Liver (tissue), 9 donors: ENCODE measurements around the gene BMP6. TPM values are rescaled to one million over a fixed set of nuclear protein-coding genes. Genes with fewer than 3 reads are reported as not detected.

Experiments used
- DNase-seq: peaks from one replicate; pipeline ENCODE4 v3.0.0-alpha.2; 2017; ENCODE audit warnings: low spot score
- H3K27ac ChIP-seq, 2 donors: one replicate each; pipeline ENCODE4 v1.7.0; 2013; ENCODE audit warnings: inconsistent platforms in 2 of 2, low read length in 2 of 2, control low read depth in 1 of 2, low read depth in 1 of 2, mild to moderate bottlenecking in 1 of 2
- H3K27me3 ChIP-seq, 4 donors: one replicate each; pipeline versions ENCODE4 v1.6.1 to v1.7.0; 2013; ENCODE audit warnings: low read length in 3 of 4, inconsistent platforms in 1 of 4, mild to moderate bottlenecking in 1 of 4, moderate library complexity in 1 of 4; ENCODE audit not compliant: control insufficient read depth in 4 of 4, insufficient read depth in 4 of 4
- H3K36me3 ChIP-seq, 4 donors: one replicate each; pipeline versions ENCODE4 v1.6.1 to v1.7.0; 2013; ENCODE audit warnings: low read length in 3 of 4, mild to moderate bottlenecking in 3 of 4, low read depth in 1 of 4, moderate library complexity in 1 of 4; ENCODE audit not compliant: control insufficient read depth in 4 of 4, insufficient read depth in 3 of 4
- H3K4me1 ChIP-seq, 4 donors: one replicate each; pipeline versions ENCODE4 v1.6.1 to v1.7.0; 2013; ENCODE audit warnings: low read length in 3 of 4, mild to moderate bottlenecking in 3 of 4, moderate library complexity in 1 of 4; ENCODE audit not compliant: control insufficient read depth in 4 of 4, insufficient read depth in 4 of 4
- H3K4me3 ChIP-seq, 3 donors: one replicate each; pipeline versions ENCODE4 v1.6.1 to v1.7.0; 2013; ENCODE audit warnings: low read length in 3 of 3, control low read depth in 1 of 3, low read depth in 1 of 3, mild to moderate bottlenecking in 1 of 3
- H3K9ac ChIP-seq, 2 donors: one replicate each; pipeline ENCODE4 v1.7.0; 2013; ENCODE audit warnings: low read length in 2 of 2, mild to moderate bottlenecking in 2 of 2, moderate library complexity in 2 of 2, control low read depth in 1 of 2, low read depth in 1 of 2
- H3K9me3 ChIP-seq, 4 donors: one replicate each; pipeline versions ENCODE4 v1.6.1 to v1.7.0; 2013; ENCODE audit warnings: low read length in 3 of 4; ENCODE audit not compliant: control insufficient read depth in 4 of 4
- EGR1 ChIP-seq, 2 donors: IDR thresholded peaks; 2 replicates each; pipeline ENCODE4 v1.6.1; 2016 to 2018; ENCODE audit warnings: antibody characterized with exemption in 2 of 2, low read depth in 2 of 2
- FOXA1 ChIP-seq: IDR thresholded peaks from 2 replicates; pipeline ENCODE4 v1.6.1; 2016; ENCODE audit warnings: antibody characterized with exemption
- FOXA2 ChIP-seq: IDR thresholded peaks from 2 replicates; pipeline ENCODE4 v1.6.1; 2016; ENCODE audit warnings: antibody characterized with exemption
- GABPA ChIP-seq, 2 donors: IDR thresholded peaks in 1 of 2; conservative IDR thresholded peaks in 1 of 2; 2 replicates each; pipeline ENCODE4 v1.6.1; 2016; ENCODE audit warnings: antibody characterized with exemption in 2 of 2, mild to moderate bottlenecking in 1 of 2, moderate library complexity in 1 of 2
- HNF4A ChIP-seq, 2 donors: conservative IDR thresholded peaks; 2 replicates each; pipeline ENCODE4 v1.6.1; 2016; ENCODE audit warnings: antibody characterized with exemption in 2 of 2, mild to moderate bottlenecking in 2 of 2
- HNF4G ChIP-seq: IDR thresholded peaks from 2 replicates; pipeline ENCODE4 v1.6.1; 2016; ENCODE audit warnings: antibody characterized with exemption
- JUND ChIP-seq, 2 donors: IDR thresholded peaks; 2 replicates each; pipeline ENCODE4 v1.6.1; 2016; ENCODE audit warnings: antibody characterized with exemption in 2 of 2
- NR2F2 ChIP-seq: IDR thresholded peaks from 2 replicates; pipeline ENCODE4 v1.6.1; 2016; ENCODE audit warnings: antibody characterized with exemption
- RAD21 ChIP-seq, 2 donors: IDR thresholded peaks; 2 replicates each; pipeline ENCODE4 v1.6.1; 2016; ENCODE audit warnings: antibody characterized with exemption in 2 of 2, mild to moderate bottlenecking in 2 of 2
- RXRA ChIP-seq, 2 donors: IDR thresholded peaks; 2 replicates each; pipeline ENCODE4 v1.6.1; 2017 to 2018; ENCODE audit warnings: antibody characterized with exemption in 2 of 2, mild to moderate bottlenecking in 1 of 2
- SP1 ChIP-seq: IDR thresholded peaks from 2 replicates; pipeline ENCODE4 v1.6.1; 2018; ENCODE audit warnings: antibody characterized with exemption, mild to moderate bottlenecking
- TAF1 ChIP-seq: conservative IDR thresholded peaks from 2 replicates; pipeline ENCODE4 v1.6.1; 2016; ENCODE audit warnings: antibody characterized with exemption, mild to moderate bottlenecking
- YY1 ChIP-seq: IDR thresholded peaks from 2 replicates; pipeline ENCODE4 v1.6.1; 2016; ENCODE audit warnings: antibody characterized with exemption, mild to moderate bottlenecking
- WGBS: extraction: QIAGEN DNeasy Blood & Tissue Kit; methylation state at CpG from one replicate; pipeline ENCODE4 v1.1.7; 2013; 5-methylcytosine and 5-hydroxymethylcytosine counted together
- polyA plus RNA-seq, 2 donors: library from polyadenylated mRNA; stranded (reverse) in 1 of 2; unstranded in 1 of 2; fragments of 200-250 nt in 1 of 2; fragments of >200 nt in 1 of 2; fragmentation: Nextera tagmentation in 1 of 2; extraction: Ambion mirVana in 1 of 2; gene quantifications; one replicate each; pipeline versions ENCODE4 v1.2.1 to v1.2.3, GENCODE V29; 2013 to 2015
- total RNA-seq, 2 donors: library from RNA; depleted of rRNA; stranded (reverse); fragments of >200 nt; gene quantifications; one replicate each; pipeline ENCODE4 v1.2.3, GENCODE V29; 2014
- TF ChIP-seq, protein P1 (sequence below): IDR thresholded peaks from 2 replicates; pipeline ENCODE4 v1.6.1; 2016; ENCODE audit warnings: antibody characterized with exemption
- TF ChIP-seq, protein P2 (sequence below): IDR thresholded peaks from 2 replicates; pipeline ENCODE4 v1.6.1; 2016; ENCODE audit warnings: antibody characterized with exemption
- TF ChIP-seq, protein P3 (sequence below): fragments of 150-350 bp; IDR thresholded peaks from 2 replicates; pipeline ENCODE4 v1.5.1; 2017; ENCODE audit warnings: improper control_type of control experiment, low read depth, low read length; ENCODE audit not compliant: missing input control
- TF ChIP-seq, protein P4 (sequence below): IDR thresholded peaks from 2 replicates; pipeline ENCODE4 v1.6.1; 2016; ENCODE audit warnings: antibody characterized with exemption, mild to moderate bottlenecking
- donor health status: healthy.
- donor health status: healthy.
- donor health status: healthy.
- donor health status: healthy.
- donor health status: healthy.

The BMP6 gene
- total and polyA plus RNA-seq, 4 donors = 0.57 to 5.9 (median 2.3) TPM

DNA sequence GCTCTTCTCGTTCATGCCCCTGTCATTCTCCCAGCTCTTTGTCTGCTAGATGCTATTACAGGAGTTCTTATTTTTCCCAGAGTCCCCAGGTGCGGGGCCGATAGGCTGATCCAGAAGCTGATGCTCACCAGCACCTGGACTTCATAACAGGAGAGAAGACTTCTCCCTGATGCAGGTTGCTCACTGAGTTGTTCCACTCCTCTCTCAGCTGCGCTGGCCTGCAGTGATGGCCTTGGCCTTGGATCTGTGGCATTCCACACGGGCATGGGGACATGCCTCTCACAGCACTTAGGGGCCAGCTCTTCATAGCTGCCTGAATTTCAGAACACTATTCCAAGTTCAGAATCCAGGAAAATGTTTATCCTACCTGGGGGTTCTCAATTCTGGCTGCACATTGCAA lies 191.8 kb downstream of the BMP6 start:
- Histone ChIP-seq H3K36me3 (no peaks in the 10 kb centered on the region), H3K4me1 (no peaks in the 10 kb centered on the region), H3K9ac (no peak overlapping the region), H3K9me3 (no peaks in the 10 kb centered on the region), H3K4me3 (no peak overlapping the region), H3K27ac (no peak overlapping the region), H3K27me3 (no peaks in the 10 kb centered on the region)
- peak; percentile 28 for DNase-seq
- WGBS = 87% methylated on average over 5 of the region's 5 CpGs
- TF ChIP-seq FOXA2 (no peak), JUND (IDR thresholded peaks at IDR 0.05) (no peak), GABPA (IDR thresholded peaks at IDR 0.05 in 1 of 2, conservative IDR thresholded peaks at IDR 0.05 in 1 of 2) (no peak), YY1 (no peak), EGR1 (IDR thresholded peaks at IDR 0.05; ENCODE audit: low read depth in 2 of 2) (no peak), NR2F2 (no peak), RXRA (IDR thresholded peaks at IDR 0.05) (no peak), HNF4G (no peak), HNF4A (conservative IDR thresholded peaks at IDR 0.05) (no peak), SP1 (no peak), FOXA1 (no peak), TAF1 (no peak), RAD21 (IDR thresholded peaks at IDR 0.05) (no peak)
- TF ChIP-seq, protein P1, sequence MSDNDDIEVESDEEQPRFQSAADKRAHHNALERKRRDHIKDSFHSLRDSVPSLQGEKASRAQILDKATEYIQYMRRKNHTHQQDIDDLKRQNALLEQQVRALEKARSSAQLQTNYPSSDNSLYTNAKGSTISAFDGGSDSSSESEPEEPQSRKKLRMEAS = no peak
- TF ChIP-seq, protein P2, sequence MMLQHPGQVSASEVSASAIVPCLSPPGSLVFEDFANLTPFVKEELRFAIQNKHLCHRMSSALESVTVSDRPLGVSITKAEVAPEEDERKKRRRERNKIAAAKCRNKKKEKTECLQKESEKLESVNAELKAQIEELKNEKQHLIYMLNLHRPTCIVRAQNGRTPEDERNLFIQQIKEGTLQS = no peak

DNA sequence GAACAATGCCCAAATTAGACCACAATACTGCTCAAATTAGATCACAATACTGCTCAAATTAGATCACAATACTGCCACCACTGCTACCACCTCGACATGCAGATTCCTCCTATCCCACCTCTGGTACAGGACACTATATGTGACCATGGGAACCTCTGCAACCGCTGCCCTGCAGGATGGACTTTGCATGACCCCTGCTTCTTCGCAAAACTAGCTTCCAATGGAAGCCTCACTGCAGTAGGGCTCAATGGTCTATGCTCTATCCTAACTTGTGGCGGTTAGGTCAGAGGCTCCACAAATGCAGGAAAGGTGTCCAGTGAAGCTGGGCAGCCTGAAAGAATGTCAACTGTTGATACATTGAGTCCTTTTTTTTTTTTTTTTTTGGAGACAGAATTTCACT lies 192.5 kb downstream of the BMP6 start:
- no peaks in the 10 kb centered on the region for H3K9me3 ChIP-seq
- H3K4me1 ChIP-seq = no peaks in the 10 kb centered on the region
- no peak overlapping the region for H3K9ac ChIP-seq
- DNase-seq = no peak
- no peaks in the 10 kb centered on the region for H3K27me3 ChIP-seq
- no peaks in the 10 kb centered on the region for H3K36me3 ChIP-seq
- 87% methylated on average over 4 of the region's 4 CpGs for WGBS
- TF ChIP-seq RAD21 (IDR thresholded peaks at IDR 0.05) = no peak
- TF ChIP-seq, protein P3, sequence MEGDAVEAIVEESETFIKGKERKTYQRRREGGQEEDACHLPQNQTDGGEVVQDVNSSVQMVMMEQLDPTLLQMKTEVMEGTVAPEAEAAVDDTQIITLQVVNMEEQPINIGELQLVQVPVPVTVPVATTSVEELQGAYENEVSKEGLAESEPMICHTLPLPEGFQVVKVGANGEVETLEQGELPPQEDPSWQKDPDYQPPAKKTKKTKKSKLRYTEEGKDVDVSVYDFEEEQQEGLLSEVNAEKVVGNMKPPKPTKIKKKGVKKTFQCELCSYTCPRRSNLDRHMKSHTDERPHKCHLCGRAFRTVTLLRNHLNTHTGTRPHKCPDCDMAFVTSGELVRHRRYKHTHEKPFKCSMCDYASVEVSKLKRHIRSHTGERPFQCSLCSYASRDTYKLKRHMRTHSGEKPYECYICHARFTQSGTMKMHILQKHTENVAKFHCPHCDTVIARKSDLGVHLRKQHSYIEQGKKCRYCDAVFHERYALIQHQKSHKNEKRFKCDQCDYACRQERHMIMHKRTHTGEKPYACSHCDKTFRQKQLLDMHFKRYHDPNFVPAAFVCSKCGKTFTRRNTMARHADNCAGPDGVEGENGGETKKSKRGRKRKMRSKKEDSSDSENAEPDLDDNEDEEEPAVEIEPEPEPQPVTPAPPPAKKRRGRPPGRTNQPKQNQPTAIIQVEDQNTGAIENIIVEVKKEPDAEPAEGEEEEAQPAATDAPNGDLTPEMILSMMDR = no peak
- TF ChIP-seq, protein P2 = no peak
- no peak for TF ChIP-seq RXRA (IDR thresholded peaks at IDR 0.05)
- TF ChIP-seq, protein P4, sequence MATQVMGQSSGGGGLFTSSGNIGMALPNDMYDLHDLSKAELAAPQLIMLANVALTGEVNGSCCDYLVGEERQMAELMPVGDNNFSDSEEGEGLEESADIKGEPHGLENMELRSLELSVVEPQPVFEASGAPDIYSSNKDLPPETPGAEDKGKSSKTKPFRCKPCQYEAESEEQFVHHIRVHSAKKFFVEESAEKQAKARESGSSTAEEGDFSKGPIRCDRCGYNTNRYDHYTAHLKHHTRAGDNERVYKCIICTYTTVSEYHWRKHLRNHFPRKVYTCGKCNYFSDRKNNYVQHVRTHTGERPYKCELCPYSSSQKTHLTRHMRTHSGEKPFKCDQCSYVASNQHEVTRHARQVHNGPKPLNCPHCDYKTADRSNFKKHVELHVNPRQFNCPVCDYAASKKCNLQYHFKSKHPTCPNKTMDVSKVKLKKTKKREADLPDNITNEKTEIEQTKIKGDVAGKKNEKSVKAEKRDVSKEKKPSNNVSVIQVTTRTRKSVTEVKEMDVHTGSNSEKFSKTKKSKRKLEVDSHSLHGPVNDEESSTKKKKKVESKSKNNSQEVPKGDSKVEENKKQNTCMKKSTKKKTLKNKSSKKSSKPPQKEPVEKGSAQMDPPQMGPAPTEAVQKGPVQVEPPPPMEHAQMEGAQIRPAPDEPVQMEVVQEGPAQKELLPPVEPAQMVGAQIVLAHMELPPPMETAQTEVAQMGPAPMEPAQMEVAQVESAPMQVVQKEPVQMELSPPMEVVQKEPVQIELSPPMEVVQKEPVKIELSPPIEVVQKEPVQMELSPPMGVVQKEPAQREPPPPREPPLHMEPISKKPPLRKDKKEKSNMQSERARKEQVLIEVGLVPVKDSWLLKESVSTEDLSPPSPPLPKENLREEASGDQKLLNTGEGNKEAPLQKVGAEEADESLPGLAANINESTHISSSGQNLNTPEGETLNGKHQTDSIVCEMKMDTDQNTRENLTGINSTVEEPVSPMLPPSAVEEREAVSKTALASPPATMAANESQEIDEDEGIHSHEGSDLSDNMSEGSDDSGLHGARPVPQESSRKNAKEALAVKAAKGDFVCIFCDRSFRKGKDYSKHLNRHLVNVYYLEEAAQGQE = no peak
- TF ChIP-seq HNF4A (conservative IDR thresholded peaks at IDR 0.05) = no peak
- TF ChIP-seq HNF4G = no peak
- TF ChIP-seq TAF1 = no peak
- TF ChIP-seq FOXA1 = no peak
- no peak for TF ChIP-seq GABPA (IDR thresholded peaks at IDR 0.05 in 1 of 2, conservative IDR thresholded peaks at IDR 0.05 in 1 of 2)
- TF ChIP-seq SP1 = no peak
- no peak for TF ChIP-seq JUND (IDR thresholded peaks at IDR 0.05)
- no peak for TF ChIP-seq EGR1 (IDR thresholded peaks at IDR 0.05; ENCODE audit: low read depth in 2 of 2)
- TF ChIP-seq FOXA2 = no peak
- no peak overlapping the region for H3K4me3 ChIP-seq
- H3K27ac ChIP-seq = no peak overlapping the region
